ENCODE results near the gene MBTPS1. TPM values are rescaled to one million over a fixed set of nuclear protein-coding genes. Genes with fewer than 3 reads are reported as not detected.
A peak's percentile ranks its signal among the peaks of the same experiment; 100 is the strongest.

Gene MBTPS1
- total RNA-seq, 4 donors from 2014 or later = 36.3 to 77.6 (median 53.0) TPM

- peaks cover 0 to 54% (median 2%) of the 10 kb centered on the region in 4 donors for H3K27me3 ChIP-seq
- no peaks in the 10 kb centered on the region for H3K9me3 ChIP-seq
- H3K4me3 ChIP-seq = no peak overlapping the region
- H3K4me1 ChIP-seq = peaks cover 0 to 19% (median 0%) of the 10 kb centered on the region in 3 donors
- H3K36me3 ChIP-seq = peaks cover 8 to 33% (median 9%) of the 10 kb centered on the region in 3 donors
- WGBS, 2 donors = 46 to 70% methylated on average over 2 to 13 of the region's 36 CpGs
- intact Hi-C loops (cut with DNase I) = no loop called here
- DNase-seq = no peak
- no peak for TF ChIP-seq POLR2A (IDR thresholded peaks at IDR 0.05)
- no peak overlapping the region for H3K27ac ChIP-seq
Measured at GRCh38 chr16:84045001-84045817, 71.5 kb downstream of the MBTPS1 start.

DNA sequence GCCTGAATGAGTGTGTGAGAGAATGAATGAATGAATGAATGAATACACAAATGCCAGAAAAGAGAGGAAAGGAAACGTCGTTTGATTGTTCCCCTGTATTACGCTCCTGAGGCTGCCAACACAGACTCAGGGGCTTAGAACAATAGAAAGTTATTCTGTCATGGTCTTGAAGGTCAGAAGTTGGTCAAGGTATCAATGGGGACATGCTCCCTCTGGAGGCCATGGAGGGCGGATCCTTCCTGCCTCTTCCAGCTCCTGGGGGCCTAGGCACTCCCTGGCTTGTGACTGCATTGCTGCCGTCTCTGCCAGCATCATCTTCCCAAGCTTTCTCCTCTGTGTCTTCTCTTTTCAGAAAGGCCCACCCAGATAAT lies 72.6 kb downstream of the MBTPS1 start:
- Histone ChIP-seq H3K27ac (no peak overlapping the region), H3K4me1 (peaks cover 0 to 19% (median 0%) of the 10 kb centered on the region in 3 donors), H3K9me3 (no peaks in the 10 kb centered on the region), H3K36me3 (peaks cover 0 to 22% (median 0%) of the 10 kb centered on the region in 3 donors), H3K4me3 (no peak overlapping the region), H3K27me3 (peaks cover 0 to 65% (median 2%) of the 10 kb centered on the region in 4 donors)
- 30 to 43% methylated on average over 5 of the region's 5 CpGs for WGBS, 2 donors
- intact Hi-C loops (cut with DNase I) = no loop called here
- no peak for DNase-seq
- TF ChIP-seq POLR2A (IDR thresholded peaks at IDR 0.05) = no peak
- TF ChIP-seq, protein P1, sequence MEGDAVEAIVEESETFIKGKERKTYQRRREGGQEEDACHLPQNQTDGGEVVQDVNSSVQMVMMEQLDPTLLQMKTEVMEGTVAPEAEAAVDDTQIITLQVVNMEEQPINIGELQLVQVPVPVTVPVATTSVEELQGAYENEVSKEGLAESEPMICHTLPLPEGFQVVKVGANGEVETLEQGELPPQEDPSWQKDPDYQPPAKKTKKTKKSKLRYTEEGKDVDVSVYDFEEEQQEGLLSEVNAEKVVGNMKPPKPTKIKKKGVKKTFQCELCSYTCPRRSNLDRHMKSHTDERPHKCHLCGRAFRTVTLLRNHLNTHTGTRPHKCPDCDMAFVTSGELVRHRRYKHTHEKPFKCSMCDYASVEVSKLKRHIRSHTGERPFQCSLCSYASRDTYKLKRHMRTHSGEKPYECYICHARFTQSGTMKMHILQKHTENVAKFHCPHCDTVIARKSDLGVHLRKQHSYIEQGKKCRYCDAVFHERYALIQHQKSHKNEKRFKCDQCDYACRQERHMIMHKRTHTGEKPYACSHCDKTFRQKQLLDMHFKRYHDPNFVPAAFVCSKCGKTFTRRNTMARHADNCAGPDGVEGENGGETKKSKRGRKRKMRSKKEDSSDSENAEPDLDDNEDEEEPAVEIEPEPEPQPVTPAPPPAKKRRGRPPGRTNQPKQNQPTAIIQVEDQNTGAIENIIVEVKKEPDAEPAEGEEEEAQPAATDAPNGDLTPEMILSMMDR (IDR thresholded peaks at IDR 0.05) = peak in 1 of 6 experiments; percentile 20

DNA sequence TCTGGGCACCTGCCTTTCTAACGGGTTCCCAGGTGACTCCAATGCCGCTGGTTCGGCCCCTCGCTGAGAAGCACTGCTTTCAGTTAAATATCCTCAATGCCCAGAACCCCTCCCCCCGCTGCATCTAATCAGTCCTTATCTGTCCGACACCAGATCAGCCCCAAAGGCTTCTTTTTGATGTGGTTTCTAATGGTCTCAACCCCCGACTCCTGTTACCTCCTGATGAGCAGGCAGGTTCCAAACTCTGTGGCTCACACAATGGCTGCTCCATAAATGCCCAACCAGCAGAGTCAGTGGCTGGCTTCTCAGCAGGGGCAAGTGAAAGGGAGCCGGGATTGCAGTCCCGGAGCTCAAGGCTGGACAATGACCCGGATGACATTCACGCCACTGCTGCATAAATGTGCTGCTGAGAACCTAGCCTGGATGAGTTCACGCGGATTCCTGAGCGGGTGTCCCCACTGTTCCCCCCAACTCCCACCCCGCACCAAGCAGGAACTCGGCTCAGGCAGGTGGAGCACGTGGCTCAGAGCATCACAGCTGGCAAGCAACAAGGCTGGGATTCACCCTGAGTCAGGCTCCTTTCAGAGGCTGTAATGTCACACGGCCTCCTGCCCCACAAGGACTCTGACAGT lies 73.1 kb downstream of the MBTPS1 start:
- 43 to 53% methylated on average over 9 to 13 of the region's 18 CpGs for WGBS, 2 donors
- DNase-seq = no peak

GRCh38 chr16:84042879-84043485 lies 73.8 kb downstream of the MBTPS1 start:
- peaks cover 0 to 76% (median 2%) of the 10 kb centered on the region in 4 donors for H3K27me3 ChIP-seq
- WGBS, 2 donors = 38 to 44% methylated on average over 15 to 18 of the region's 22 CpGs
- TF ChIP-seq, protein P1 (IDR thresholded peaks at IDR 0.05) = no peak
- no peak for TF ChIP-seq POLR2A (IDR thresholded peaks at IDR 0.05)
- DNase-seq = no peak
- peaks cover 0 to 11% (median 0%) of the 10 kb centered on the region in 3 donors for H3K36me3 ChIP-seq
- intact Hi-C loops (cut with DNase I) = no loop called here
- no peaks in the 10 kb centered on the region for H3K9me3 ChIP-seq
- no peak overlapping the region for H3K27ac ChIP-seq
- peaks cover 0 to 19% (median 0%) of the 10 kb centered on the region in 3 donors for H3K4me1 ChIP-seq
- H3K4me3 ChIP-seq = no peak overlapping the region

More for the DNA sequence above, 73.1 kb downstream of the MBTPS1 start:
- intact Hi-C loops (cut with DNase I) = no loop called here
- Histone ChIP-seq H3K36me3 (peaks cover 0 to 17% (median 0%) of the 10 kb centered on the region in 3 donors), H3K9me3 (no peaks in the 10 kb centered on the region), H3K27me3 (peaks cover 0 to 70% (median 2%) of the 10 kb centered on the region in 4 donors), H3K27ac (no peak overlapping the region), H3K4me3 (no peak overlapping the region), H3K4me1 (peaks cover 0 to 19% (median 0%) of the 10 kb centered on the region in 3 donors)
- TF ChIP-seq, protein P1 (IDR thresholded peaks at IDR 0.05) = no peak
- TF ChIP-seq POLR2A (IDR thresholded peaks at IDR 0.05) = no peak

GRCh38 chr16:84042308-84042878 lies 74.3 kb downstream of the MBTPS1 start, which contains the start of gene SLC38A8:
Gene SLC38A8, minus strand, starts transcription at chr16:84042795. Its CDS starts 638 bp downstream, at chr16:84042157.
- H3K27ac ChIP-seq = no peak within 1 kb of the TSS
- H3K4me3 ChIP-seq = no peak within 1 kb of the TSS
- WGBS, 2 donors = 85 to 88% methylated on average over 4 to 5 of the region's 9 CpGs

More at GRCh38 chr16:84042308-84042878, 74.3 kb downstream of the MBTPS1 start, which contains the start of gene SLC38A8:
- intact Hi-C loops (cut with DNase I) = no loop called here
- H3K36me3 ChIP-seq = peaks cover 0 to 5% (median 0%) of the 10 kb centered on the region in 3 donors
- no peaks in the 10 kb centered on the region for H3K9me3 ChIP-seq
- TF ChIP-seq POLR2A (IDR thresholded peaks at IDR 0.05) = no peak
- TF ChIP-seq, protein P1 (IDR thresholded peaks at IDR 0.05) = no peak
- no peak for DNase-seq
- H3K27me3 ChIP-seq = peaks cover 0 to 77% (median 2%) of the 10 kb centered on the region in 4 donors
- H3K4me1 ChIP-seq = peaks cover 0 to 19% (median 0%) of the 10 kb centered on the region in 3 donors

All from esophagus squamous epithelium (tissue), 5 donors.